PC-3 (cell line): ENCODE measurements around the gene GMEB2.

Source experiments
- EZH2 ChIP-seq: fragments of 300-600 bp; sonication (generic); IDR thresholded peaks from one replicate; pipeline ENCODE4 v1.6.1; 2017; ENCODE audit warnings: antibody characterized with exemption, mild to moderate bottlenecking, low read length; ENCODE audit not compliant: unreplicated experiment
- TF ChIP-seq, protein P1 (sequence below): fragments of 300-600 bp; sonication (generic); conservative IDR thresholded peaks from 2 replicates; pipeline ENCODE4 v1.5.1; 2017; ENCODE audit warnings: antibody characterized with exemption, low read depth, mild to moderate bottlenecking, low read length

DNA sequence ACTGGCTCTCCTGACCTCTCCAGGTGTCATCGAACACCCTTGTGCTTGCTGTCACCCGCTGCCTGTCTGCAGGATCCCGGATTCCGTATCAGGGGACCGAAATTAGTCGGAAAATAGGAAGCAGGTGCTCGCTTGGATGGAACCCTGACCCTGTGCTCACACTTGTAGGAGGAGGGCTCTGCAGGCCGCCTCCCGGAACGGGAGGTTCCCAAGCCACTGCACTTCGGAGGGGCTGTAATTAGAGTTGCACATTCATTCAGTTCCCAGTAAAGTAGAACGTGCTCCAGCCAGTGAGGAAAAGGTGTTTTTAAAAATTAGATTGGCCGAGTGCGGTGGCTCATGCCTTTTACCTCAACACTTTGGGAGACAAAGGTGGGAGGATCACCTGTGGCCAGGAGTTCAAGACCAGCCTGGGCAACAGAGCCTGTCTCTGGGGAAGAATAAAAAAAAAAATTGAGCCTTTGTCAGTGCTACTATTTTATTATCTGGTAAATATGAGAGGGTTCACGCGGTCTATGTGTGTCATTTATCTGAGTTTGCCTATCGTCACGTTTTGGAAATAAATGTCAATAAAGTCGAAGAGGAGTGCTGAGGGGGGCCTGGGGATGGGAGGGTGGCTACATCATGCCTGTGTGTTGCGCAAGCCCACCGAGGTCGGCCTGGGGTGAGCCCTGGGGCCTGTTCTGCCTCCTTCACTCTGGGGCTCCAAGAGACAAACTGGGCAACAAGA, 1.5 kb upstream of the GMEB2 start:
- TF ChIP-seq, protein P1, sequence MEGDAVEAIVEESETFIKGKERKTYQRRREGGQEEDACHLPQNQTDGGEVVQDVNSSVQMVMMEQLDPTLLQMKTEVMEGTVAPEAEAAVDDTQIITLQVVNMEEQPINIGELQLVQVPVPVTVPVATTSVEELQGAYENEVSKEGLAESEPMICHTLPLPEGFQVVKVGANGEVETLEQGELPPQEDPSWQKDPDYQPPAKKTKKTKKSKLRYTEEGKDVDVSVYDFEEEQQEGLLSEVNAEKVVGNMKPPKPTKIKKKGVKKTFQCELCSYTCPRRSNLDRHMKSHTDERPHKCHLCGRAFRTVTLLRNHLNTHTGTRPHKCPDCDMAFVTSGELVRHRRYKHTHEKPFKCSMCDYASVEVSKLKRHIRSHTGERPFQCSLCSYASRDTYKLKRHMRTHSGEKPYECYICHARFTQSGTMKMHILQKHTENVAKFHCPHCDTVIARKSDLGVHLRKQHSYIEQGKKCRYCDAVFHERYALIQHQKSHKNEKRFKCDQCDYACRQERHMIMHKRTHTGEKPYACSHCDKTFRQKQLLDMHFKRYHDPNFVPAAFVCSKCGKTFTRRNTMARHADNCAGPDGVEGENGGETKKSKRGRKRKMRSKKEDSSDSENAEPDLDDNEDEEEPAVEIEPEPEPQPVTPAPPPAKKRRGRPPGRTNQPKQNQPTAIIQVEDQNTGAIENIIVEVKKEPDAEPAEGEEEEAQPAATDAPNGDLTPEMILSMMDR: no peak
- TF ChIP-seq EZH2: no peak
